ENCODE data around the gene AKT3.

AKT3 gene

DNA sequence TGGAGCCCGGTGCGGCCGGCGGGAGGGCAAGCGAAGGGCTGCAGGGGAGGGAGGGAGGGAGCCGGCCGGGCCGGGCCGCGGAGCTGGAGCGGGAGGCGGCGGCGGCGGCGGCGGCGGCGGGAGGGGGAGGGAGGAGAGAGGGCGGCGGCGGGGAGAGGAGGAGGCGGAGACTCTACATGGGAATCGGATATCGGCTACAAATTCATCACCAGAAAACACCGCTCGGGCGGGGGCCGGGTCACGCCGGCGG, at the start of gene AKT3:
Gene AKT3, minus strand, starts transcription at position 42 of the 250 bp plus-strand sequence. CDS start 7,073 bp downstream, outside the sequence.
- TF ChIP-seq, protein P1, sequence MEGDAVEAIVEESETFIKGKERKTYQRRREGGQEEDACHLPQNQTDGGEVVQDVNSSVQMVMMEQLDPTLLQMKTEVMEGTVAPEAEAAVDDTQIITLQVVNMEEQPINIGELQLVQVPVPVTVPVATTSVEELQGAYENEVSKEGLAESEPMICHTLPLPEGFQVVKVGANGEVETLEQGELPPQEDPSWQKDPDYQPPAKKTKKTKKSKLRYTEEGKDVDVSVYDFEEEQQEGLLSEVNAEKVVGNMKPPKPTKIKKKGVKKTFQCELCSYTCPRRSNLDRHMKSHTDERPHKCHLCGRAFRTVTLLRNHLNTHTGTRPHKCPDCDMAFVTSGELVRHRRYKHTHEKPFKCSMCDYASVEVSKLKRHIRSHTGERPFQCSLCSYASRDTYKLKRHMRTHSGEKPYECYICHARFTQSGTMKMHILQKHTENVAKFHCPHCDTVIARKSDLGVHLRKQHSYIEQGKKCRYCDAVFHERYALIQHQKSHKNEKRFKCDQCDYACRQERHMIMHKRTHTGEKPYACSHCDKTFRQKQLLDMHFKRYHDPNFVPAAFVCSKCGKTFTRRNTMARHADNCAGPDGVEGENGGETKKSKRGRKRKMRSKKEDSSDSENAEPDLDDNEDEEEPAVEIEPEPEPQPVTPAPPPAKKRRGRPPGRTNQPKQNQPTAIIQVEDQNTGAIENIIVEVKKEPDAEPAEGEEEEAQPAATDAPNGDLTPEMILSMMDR (IDR thresholded peaks at IDR 0.05; ENCODE audit: low read depth, low read length), result no peak
- no peaks in the 10 kb centered on the region for H3K36me3 ChIP-seq
- peak within 1 kb of the TSS; percentile 97 for H3K27ac ChIP-seq
- H3K9me3 ChIP-seq (ENCODE audit: severe bottlenecking), result no peaks in the 10 kb centered on the region
- DNase-seq, result peak; percentile 94
- H3K27me3 ChIP-seq (ENCODE audit: insufficient read depth, low read depth, severe bottlenecking), result no peaks in the 10 kb centered on the region
- peak within 1 kb of the TSS; percentile 89 for H3K4me3 ChIP-seq (ENCODE audit: low read depth, low read length)

GRCh38 chr1:243898278-243898677, 48.2 kb upstream of the AKT3 start:
- no peak overlapping the region for H3K27ac ChIP-seq
- TF ChIP-seq, protein P1 (IDR thresholded peaks at IDR 0.05; ENCODE audit: low read depth, low read length), result no peak
- H3K27me3 ChIP-seq (ENCODE audit: insufficient read depth, low read depth, severe bottlenecking), result no peaks in the 10 kb centered on the region
- DNase-seq, result no peak
- H3K9me3 ChIP-seq (ENCODE audit: severe bottlenecking), result no peaks in the 10 kb centered on the region
- H3K4me3 ChIP-seq (ENCODE audit: low read depth, low read length), result no peak overlapping the region
- no peaks in the 10 kb centered on the region for H3K36me3 ChIP-seq

- TF ChIP-seq, protein P1 (IDR thresholded peaks at IDR 0.05; ENCODE audit: low read depth, low read length), result no peak
- Histone ChIP-seq H3K9me3 (ENCODE audit: severe bottlenecking) (no peaks in the 10 kb centered on the region), H3K27ac (no peak overlapping the region), H3K27me3 (ENCODE audit: insufficient read depth, low read depth, severe bottlenecking) (no peaks in the 10 kb centered on the region), H3K36me3 (no peaks in the 10 kb centered on the region), H3K4me3 (ENCODE audit: low read depth, low read length) (no peak overlapping the region)
- DNase-seq, result no peak
These were observed 46.3 kb upstream of the AKT3 start for GRCh38 chr1:243896313-243896712.

DNA sequence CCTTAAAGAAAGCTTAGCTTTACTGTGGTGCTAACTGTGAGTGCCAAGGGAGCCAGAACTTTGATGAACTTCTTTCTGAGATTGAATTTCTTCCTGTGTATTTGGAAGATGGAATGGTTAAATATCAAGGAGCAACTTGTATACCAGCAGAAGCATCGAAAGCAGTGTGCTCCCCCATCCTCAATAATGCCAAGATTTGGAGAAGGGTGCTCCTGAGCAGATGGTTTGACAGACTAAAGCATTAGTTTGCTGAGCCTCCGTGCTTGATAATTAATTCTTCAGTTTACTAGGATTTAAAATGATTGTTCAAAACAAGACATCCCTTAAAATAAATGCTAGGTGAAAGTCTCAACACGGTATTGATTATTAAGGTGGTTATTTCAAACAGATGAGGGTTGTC, 42.4 kb upstream of the AKT3 start:
- DNase-seq, result no peak
- H3K4me3 ChIP-seq (ENCODE audit: low read depth, low read length), result no peak overlapping the region
- H3K27ac ChIP-seq, result no peak overlapping the region
- TF ChIP-seq, protein P1 (IDR thresholded peaks at IDR 0.05; ENCODE audit: low read depth, low read length), result no peak
- H3K9me3 ChIP-seq (ENCODE audit: severe bottlenecking), result no peaks in the 10 kb centered on the region
- no peaks in the 10 kb centered on the region for H3K36me3 ChIP-seq
- no peaks in the 10 kb centered on the region for H3K27me3 ChIP-seq (ENCODE audit: insufficient read depth, low read depth, severe bottlenecking)

DNA sequence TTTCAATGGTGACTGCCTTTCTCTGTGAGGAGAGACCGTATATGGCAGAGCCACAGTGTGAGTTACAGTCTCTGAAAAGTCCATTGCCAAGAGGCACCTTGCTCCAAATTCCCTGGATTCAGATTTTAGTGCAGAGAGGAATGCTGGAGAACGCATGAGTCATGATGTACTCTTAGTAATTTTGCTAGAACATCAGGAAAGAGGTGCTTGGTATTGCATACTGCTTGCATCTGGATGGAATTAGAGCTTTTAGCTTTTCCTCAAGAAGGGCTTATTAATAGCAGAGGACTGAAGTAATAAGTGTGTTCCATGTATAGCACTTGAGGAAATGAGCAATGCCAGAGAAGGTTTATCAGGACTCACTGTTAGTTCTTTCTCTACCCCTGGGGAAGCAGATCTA, 40.5 kb upstream of the AKT3 start:
- Histone ChIP-seq H3K9me3 (ENCODE audit: severe bottlenecking) (no peaks in the 10 kb centered on the region), H3K27ac (no peak overlapping the region), H3K4me3 (ENCODE audit: low read depth, low read length) (no peak overlapping the region), H3K36me3 (no peaks in the 10 kb centered on the region), H3K27me3 (ENCODE audit: insufficient read depth, low read depth, severe bottlenecking) (no peaks in the 10 kb centered on the region)
- DNase-seq, result no peak
- TF ChIP-seq, protein P1 (IDR thresholded peaks at IDR 0.05; ENCODE audit: low read depth, low read length), result no peak

DNA sequence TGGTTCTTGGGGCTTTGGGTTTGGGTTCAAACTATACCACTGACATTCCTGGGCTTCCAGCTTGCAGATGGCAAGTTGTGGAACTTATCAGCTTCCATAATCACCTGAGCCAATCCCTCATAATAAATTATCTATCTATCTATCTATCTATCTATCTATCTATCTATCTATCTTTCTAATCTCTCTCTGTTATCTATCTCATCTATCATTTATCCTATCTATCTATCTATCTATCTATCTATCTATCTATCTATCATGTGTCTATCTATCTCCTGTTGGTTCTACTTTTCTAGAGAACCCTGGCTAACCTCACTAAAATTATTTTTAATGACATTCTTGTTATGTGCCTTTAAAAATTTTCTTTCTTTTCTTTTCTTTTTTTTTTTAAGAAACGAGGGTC, 35.8 kb upstream of the AKT3 start:
- Histone ChIP-seq H3K27me3 (ENCODE audit: insufficient read depth, low read depth, severe bottlenecking) (no peaks in the 10 kb centered on the region), H3K36me3 (no peaks in the 10 kb centered on the region), H3K27ac (no peak overlapping the region), H3K9me3 (ENCODE audit: severe bottlenecking) (no peaks in the 10 kb centered on the region), H3K4me3 (ENCODE audit: low read depth, low read length) (no peak overlapping the region)
- DNase-seq, result no peak
- TF ChIP-seq, protein P1 (IDR thresholded peaks at IDR 0.05; ENCODE audit: low read depth, low read length), result no peak
